HUES48 (cell line): ENCODE measurements around the gene DDAH2.

Source experiments
- H3K27ac ChIP-seq: one replicate; pipeline ENCODE4 v1.7.0; 2013; ENCODE audit warnings: low read depth, low read length, inconsistent platforms
- H3K27me3 ChIP-seq: 2 replicates; pipeline ENCODE4 v1.6.1; 2013; ENCODE audit warnings: mild to moderate bottlenecking, low read length; ENCODE audit not compliant: control insufficient read depth, insufficient read depth
- H3K36me3 ChIP-seq: 2 replicates; pipeline ENCODE4 v1.6.1; 2013; ENCODE audit warnings: low read length; ENCODE audit not compliant: control insufficient read depth, insufficient read depth
- H3K4me1 ChIP-seq: 2 replicates; pipeline ENCODE4 v1.6.1; 2013; ENCODE audit warnings: mild to moderate bottlenecking, low read length; ENCODE audit not compliant: control insufficient read depth, insufficient read depth
- H3K4me3 ChIP-seq: 2 replicates; pipeline ENCODE4 v1.5.1; 2013; ENCODE audit warnings: mild to moderate bottlenecking, low read depth, low read length
- H3K9ac ChIP-seq: 2 replicates; pipeline ENCODE4 v1.6.1; 2013; ENCODE audit warnings: mild to moderate bottlenecking, low read depth, low read length, moderate library complexity
- H3K9me3 ChIP-seq: 2 replicates; pipeline ENCODE4 v1.6.1; 2013; ENCODE audit warnings: low read length; ENCODE audit not compliant: control insufficient read depth, insufficient read depth

Gene DDAH2

GRCh38 chr6:31768363-31769257 is 39.5 kb upstream of the DDAH2 start:
- no peaks in the 10 kb centered on the region for H3K27me3 ChIP-seq
- H3K4me1 ChIP-seq = no peaks in the 10 kb centered on the region
- no peak overlapping the region for H3K4me3 ChIP-seq
- no peaks in the 10 kb centered on the region for H3K9me3 ChIP-seq
- 0 out of 2 replicates have a peak, but pooled peaks cover 3% of the 10 kb centered on the region for H3K36me3 ChIP-seq
- no peak overlapping the region for H3K9ac ChIP-seq
- no peak overlapping the region for H3K27ac ChIP-seq

- H3K9me3 ChIP-seq = no peaks in the 10 kb centered on the region
- H3K27ac ChIP-seq = no peak overlapping the region
- no peaks in the 10 kb centered on the region for H3K27me3 ChIP-seq
- no peak overlapping the region for H3K9ac ChIP-seq
- 0 out of 2 replicates have a peak, but pooled peaks cover 3% of the 10 kb centered on the region for H3K36me3 ChIP-seq
- H3K4me1 ChIP-seq = peaks cover 4% of the 10 kb centered on the region; the same call in 1 of the 2 replicates
- H3K4me3 ChIP-seq = no peak overlapping the region
These were observed 38.1 kb upstream of the DDAH2 start for GRCh38 chr6:31767096-31767645.

GRCh38 chr6:31765910-31766794 is 37.1 kb upstream of the DDAH2 start:
- Histone ChIP-seq H3K4me3 (peak overlapping the region; percentile 36; the same call in 1 of the 2 replicates), H3K9ac (no peak overlapping the region)

GRCh38 chr6:31765559-31765909 is 36.4 kb upstream of the DDAH2 start:
- Histone ChIP-seq H3K9me3 (no peaks in the 10 kb centered on the region), H3K4me1 (peaks cover 4% of the 10 kb centered on the region; the same call in 1 of the 2 replicates), H3K27ac (no peak overlapping the region), H3K4me3 (no peak overlapping the region), H3K27me3 (no peaks in the 10 kb centered on the region), H3K36me3 (peaks cover 18% of the 10 kb centered on the region; the same call in 1 of the 2 replicates), H3K9ac (no peak overlapping the region)

More at GRCh38 chr6:31765910-31766794, 37.1 kb upstream of the DDAH2 start:
- no peak overlapping the region for H3K27ac ChIP-seq
- H3K36me3 ChIP-seq = peaks cover 12% of the 10 kb centered on the region; the same call in 1 of the 2 replicates
- H3K9me3 ChIP-seq = no peaks in the 10 kb centered on the region
- no peaks in the 10 kb centered on the region for H3K27me3 ChIP-seq
- peaks cover 4% of the 10 kb centered on the region; the same call in 1 of the 2 replicates for H3K4me1 ChIP-seq

- Histone ChIP-seq H3K27ac (no peak overlapping the region), H3K4me1 (peaks cover 4% of the 10 kb centered on the region; the same call in 1 of the 2 replicates), H3K27me3 (no peaks in the 10 kb centered on the region), H3K9me3 (no peaks in the 10 kb centered on the region), H3K4me3 (no peak overlapping the region), H3K9ac (no peak overlapping the region), H3K36me3 (peaks cover 29% of the 10 kb centered on the region)
These were observed 35.1 kb upstream of the DDAH2 start for GRCh38 chr6:31764198-31764597.

GRCh38 chr6:31763619-31763940 is 34.5 kb upstream of the DDAH2 start:
- Histone ChIP-seq H3K4me3 (no peak overlapping the region), H3K36me3 (peaks cover 35% of the 10 kb centered on the region), H3K9me3 (no peaks in the 10 kb centered on the region), H3K27ac (peak overlapping the region; percentile 69), H3K9ac (no peak overlapping the region), H3K27me3 (no peaks in the 10 kb centered on the region), H3K4me1 (peaks cover 4% of the 10 kb centered on the region; the same call in 1 of the 2 replicates)

GRCh38 chr6:31762878-31763618 is 33.9 kb upstream of the DDAH2 start:
- H3K9ac ChIP-seq = no peak overlapping the region
- H3K27ac ChIP-seq = peak overlapping the region; percentile 69
- H3K36me3 ChIP-seq = peaks cover 35% of the 10 kb centered on the region
- peaks cover 4% of the 10 kb centered on the region; the same call in 1 of the 2 replicates for H3K4me1 ChIP-seq
- H3K4me3 ChIP-seq = no peak overlapping the region
- H3K27me3 ChIP-seq = no peaks in the 10 kb centered on the region
- no peaks in the 10 kb centered on the region for H3K9me3 ChIP-seq

- Histone ChIP-seq H3K4me1 (peaks cover 4% of the 10 kb centered on the region; the same call in 1 of the 2 replicates), H3K36me3 (peaks cover 35% of the 10 kb centered on the region), H3K9me3 (no peaks in the 10 kb centered on the region), H3K27me3 (no peaks in the 10 kb centered on the region), H3K4me3 (no peak within 1 kb of the TSS), H3K9ac (no peak within 1 kb of the TSS), H3K27ac (peak within 1 kb of the TSS; percentile 69)
These were observed 33.3 kb upstream of the DDAH2 start, which contains the start of gene SAPCD1 for GRCh38 chr6:31762356-31762755. Gene SAPCD1 (plus strand): TSS chr6:31762656. CDS start chr6:31763055, 399 bp downstream.

GRCh38 chr6:31761343-31761742 is 32.2 kb upstream of the DDAH2 start:
- no peaks in the 10 kb centered on the region for H3K27me3 ChIP-seq
- H3K27ac ChIP-seq = no peak overlapping the region
- peaks cover 35% of the 10 kb centered on the region for H3K36me3 ChIP-seq
- H3K9ac ChIP-seq = no peak overlapping the region
- H3K9me3 ChIP-seq = no peaks in the 10 kb centered on the region
- H3K4me3 ChIP-seq = no peak overlapping the region
- peaks cover 4% of the 10 kb centered on the region; the same call in 1 of the 2 replicates for H3K4me1 ChIP-seq

GRCh38 chr6:31760790-31761189 is 31.7 kb upstream of the DDAH2 start:
- H3K9me3 ChIP-seq = no peaks in the 10 kb centered on the region
- H3K4me1 ChIP-seq = peaks cover 4% of the 10 kb centered on the region; the same call in 1 of the 2 replicates
- H3K4me3 ChIP-seq = no peak overlapping the region
- no peak overlapping the region for H3K27ac ChIP-seq
- H3K9ac ChIP-seq = no peak overlapping the region
- H3K36me3 ChIP-seq = peaks cover 35% of the 10 kb centered on the region
- H3K27me3 ChIP-seq = no peaks in the 10 kb centered on the region
